Cardiac muscle cell (in vitro differentiated cells and primary cell): ENCODE results near the gene GNB4. TPM values are rescaled to one million over a fixed set of nuclear protein-coding genes. Genes with fewer than 3 reads are reported as not detected.

ENCODE experiments used
- DNase-seq, 2 donors: peaks; one replicate each; pipeline versions ENCODE4 v3.0.0 to v3.0.0-alpha.2; 2010 to 2017; ENCODE audit warnings: low read depth in 1 of 2, low spot score in 1 of 2
- H3K27ac ChIP-seq: fragments of 200-600 bp; sonication (generic); 2 replicates; pipeline ENCODE4 v1.5.1; 2016
- H3K27me3 ChIP-seq: fragments of 200-600 bp; sonication (generic); 2 replicates; pipeline ENCODE4 v1.6.0; 2016; ENCODE audit warnings: control low read depth
- H3K36me3 ChIP-seq: fragments of 200-600 bp; sonication (generic); 2 replicates; pipeline ENCODE4 v1.5.1; 2016; ENCODE audit warnings: control low read depth
- H3K4me1 ChIP-seq: fragments of 200-600 bp; sonication (generic); 2 replicates; pipeline ENCODE4 v1.8.1; 2017; ENCODE audit warnings: low read depth, mild to moderate bottlenecking, mixed run types
- H3K4me3 ChIP-seq: fragments of 200-600 bp; sonication (generic); 2 replicates; pipeline ENCODE4 v1.5.1; 2016; ENCODE audit warnings: mild to moderate bottlenecking
- H3K9me3 ChIP-seq: fragments of 200-600 bp; sonication (generic); 2 replicates; pipeline ENCODE4 v1.5.1; 2017; ENCODE audit warnings: low read depth, mild to moderate bottlenecking, control low read depth
- CTCF ChIP-seq: IDR thresholded peaks from 2 replicates; pipeline ENCODE4 v1.5.1; 2012; ENCODE audit warnings: low read depth, mild to moderate bottlenecking, low read length
- polyA plus RNA-seq: library from polyadenylated mRNA; unstranded; fragments of >200 nt; fragmentation: Nextera tagmentation; extraction: Ambion mirVana; gene quantifications from 2 replicates; pipeline ENCODE4 v1.2.1, GENCODE V29; 2016
- total RNA-seq: library from RNA; depleted of rRNA; stranded (reverse); fragments of >200 nt; gene quantifications from 2 replicates; pipeline ENCODE4 v1.2.3, GENCODE V29; 2016

The GNB4 gene
- total and polyA plus RNA-seq, 2 experiments from 2014 or later, result 18.4 to 26.7 TPM

DNA sequence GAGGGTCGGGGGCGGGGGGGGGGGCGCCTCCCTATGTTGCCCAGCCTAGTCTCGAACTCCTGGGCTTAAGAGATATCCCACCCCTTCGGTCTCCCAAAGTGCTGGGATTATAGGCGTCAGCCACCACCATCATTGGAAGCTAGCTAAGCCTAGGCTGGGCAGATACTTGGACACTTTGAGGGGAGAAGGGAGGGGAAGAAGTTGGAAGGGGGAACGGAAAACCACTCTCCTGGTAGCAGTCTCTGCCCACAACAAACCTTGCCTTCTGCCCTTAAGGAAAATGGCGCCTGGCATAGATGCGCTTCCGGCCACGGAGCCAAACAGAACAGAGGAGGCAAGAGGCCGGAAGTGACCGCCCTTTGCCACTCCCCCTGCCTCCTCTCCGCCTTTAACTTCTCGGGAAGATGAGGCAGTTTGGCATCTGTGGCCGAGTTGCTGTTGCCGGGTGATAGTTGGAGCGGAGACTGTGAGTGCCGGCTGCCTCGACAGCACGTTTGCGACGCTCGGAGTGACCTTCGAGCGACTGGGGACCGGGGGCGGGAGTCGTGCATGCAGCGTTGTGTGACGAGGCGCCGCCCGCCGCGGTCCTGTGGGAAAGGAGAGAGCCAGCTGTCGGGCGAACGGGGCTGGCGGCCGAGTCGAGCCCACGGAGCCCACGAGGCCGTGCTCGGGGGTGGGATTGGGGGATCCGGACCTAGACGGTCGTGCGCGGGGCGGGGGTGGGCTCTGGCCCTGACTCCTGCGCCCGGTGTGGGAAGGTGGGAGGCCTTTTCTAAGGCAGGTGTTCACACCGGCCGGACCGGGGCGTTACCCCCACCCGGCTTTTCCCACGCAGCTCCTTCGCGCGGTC, 103.7 kb downstream of the GNB4 start, which contains the start of gene MFN1:
TSS of gene MFN1 (plus strand) at position 365 of the 850 bp plus-strand sequence. CDS start 1,143 bp downstream, outside the sequence.
- no peak for TF ChIP-seq CTCF

More for the DNA sequence above, 103.7 kb downstream of the GNB4 start, which contains the start of gene MFN1:
- H3K27me3 ChIP-seq, result no peaks in the 10 kb centered on the region
- no peaks in the 10 kb centered on the region for H3K9me3 ChIP-seq
- peak within 1 kb of the TSS; percentile 90 for H3K27ac ChIP-seq
- DNase-seq, result peak; percentile 94 to 98
- peak within 1 kb of the TSS; percentile 67 for H3K4me3 ChIP-seq
- H3K36me3 ChIP-seq, result peaks cover 13% of the 10 kb centered on the region
- peaks cover 6% of the 10 kb centered on the region for H3K4me1 ChIP-seq

Other genes with a start within 250 kb of the GNB4 start
- 0.46 and 2.7 TPM in 2 replicates for gene KCNMB3, start 200.4 kb downstream of the GNB4 start, total RNA-seq
- 0.54 and 3.2 TPM in 2 replicates for gene KCNMB3, start 200.4 kb downstream of the GNB4 start, polyA plus RNA-seq
- 41.0 and 42.7 TPM in 2 replicates for gene ZNF639, start 128.4 kb downstream of the GNB4 start, total RNA-seq
- 39.7 and 42.0 TPM in 2 replicates for gene ZNF639, start 128.4 kb downstream of the GNB4 start, polyA plus RNA-seq
- 21.4 and 25.9 TPM in 2 replicates for gene MFN1, start 103.8 kb downstream of the GNB4 start, total RNA-seq
- gene MFN1, start 103.8 kb downstream of the GNB4 start, polyA plus RNA-seq, result 17.3 and 24.9 TPM in 2 replicates
- 68.1 and 80.4 TPM in 2 replicates for gene ACTL6A, start 111.5 kb upstream of the GNB4 start, total RNA-seq
- 58.3 and 62.5 TPM in 2 replicates for gene ACTL6A, start 111.5 kb upstream of the GNB4 start, polyA plus RNA-seq
- gene MRPL47, start 153.2 kb upstream of the GNB4 start, total RNA-seq, result 32.0 and 41.6 TPM in 2 replicates
- 75.1 and 106 TPM in 2 replicates for gene MRPL47, start 153.2 kb upstream of the GNB4 start, polyA plus RNA-seq
- 140 and 174 TPM in 2 replicates for gene NDUFB5, start 153.3 kb upstream of the GNB4 start, total RNA-seq
- gene NDUFB5, start 153.3 kb upstream of the GNB4 start, polyA plus RNA-seq, result 309 and 317 TPM in 2 replicates
- 28.6 and 30.6 TPM in 2 replicates for gene USP13, start 201.6 kb upstream of the GNB4 start, total RNA-seq
- gene USP13, start 201.6 kb upstream of the GNB4 start, polyA plus RNA-seq, result 31.1 and 54.7 TPM in 2 replicates